WTC11 (cell line): ENCODE measurements around the gene MAEA. TPM values are rescaled to one million over a fixed set of nuclear protein-coding genes. Genes with fewer than 3 reads are reported as not detected.

Source experiments
- ATAC-seq: fragments of 200-7000 bp; cut with Tn5 transposase; 2 replicates; pipeline ENCODE4 v1.10.0; 2021; ENCODE audit warnings: mild to moderate bottlenecking, moderate library complexity
- CTCF ChIA-PET: fragments of 300-600 bp; sonication (Branson Sonifier 250); formaldehyde crosslinking; loops from one replicate; lab custom pipeline; 2021; ENCODE audit warnings: antibody characterized with exemption; lab: Charles Lee
- POLR2A ChIA-PET: fragments of 350-600 bp; sonication (Branson Sonifier 250); formaldehyde crosslinking; loops from one replicate; lab custom pipeline; 2021; ENCODE audit warnings: antibody characterized with exemption; lab: Charles Lee
- DNase-seq: peaks from one replicate; pipeline ENCODE4 v3.0.0; 2021; ENCODE audit warnings: low spot score
- H3K27ac Mint-ChIP-seq: 2 replicates; pipeline ENCODE4 v1.8.0; 2021; ENCODE audit warnings: mixed read lengths
- H3K27me3 Mint-ChIP-seq: 2 replicates; pipeline ENCODE4 v1.8.0; 2021; ENCODE audit warnings: low read depth, mild to moderate bottlenecking, moderate library complexity, mixed read lengths
- H3K36me3 Mint-ChIP-seq: 2 replicates; pipeline ENCODE4 v1.8.0; 2021; ENCODE audit warnings: mixed read lengths
- H3K4me1 Mint-ChIP-seq: 2 replicates; pipeline ENCODE4 v1.8.0; 2022; ENCODE audit warnings: mixed read lengths
- H3K4me3 Mint-ChIP-seq: 2 replicates; pipeline ENCODE4 v1.8.0; 2021; ENCODE audit warnings: mild to moderate bottlenecking, moderate library complexity, mixed read lengths
- H3K9me3 Mint-ChIP-seq: 2 replicates; pipeline ENCODE4 v1.8.0; 2021; ENCODE audit warnings: mixed read lengths
- ATF2 ChIP-seq: sonication (generic); formaldehyde crosslinking; IDR thresholded peaks from 2 replicates; pipeline ENCODE4 v1.8.1; 2022; ENCODE audit warnings: low read depth, missing genetic modification reagents, borderline replicate concordance
- CBFB ChIP-seq: sonication (generic); formaldehyde crosslinking; IDR thresholded peaks from 2 replicates; pipeline ENCODE4 v1.8.1; 2022; ENCODE audit warnings: mild to moderate bottlenecking, low read depth, missing genetic modification reagents
- CREM ChIP-seq: sonication (generic); formaldehyde crosslinking; IDR thresholded peaks from 2 replicates; pipeline ENCODE4 v1.8.1; 2022; ENCODE audit warnings: mild to moderate bottlenecking, missing genetic modification reagents, moderate library complexity
- FOXP1 ChIP-seq: sonication (generic); formaldehyde crosslinking; IDR thresholded peaks from 2 replicates; pipeline ENCODE4 v1.8.0; 2022; ENCODE audit warnings: missing genetic modification reagents, mild to moderate bottlenecking, moderate library complexity, borderline replicate concordance
- FOXP4 ChIP-seq: sonication (generic); formaldehyde crosslinking; IDR thresholded peaks from 2 replicates; pipeline ENCODE4 v1.8.0; 2022; ENCODE audit warnings: mild to moderate bottlenecking, missing genetic modification reagents
- GABPB1 ChIP-seq: sonication (generic); formaldehyde crosslinking; IDR thresholded peaks from 2 replicates; pipeline ENCODE4 v1.8.1; 2023; ENCODE audit warnings: mild to moderate bottlenecking, missing genetic modification reagents
- GTF2I ChIP-seq: fragments of 250-450 bp; sonication (Bioruptor Pico); conservative IDR thresholded peaks from 2 replicates; pipeline ENCODE4 v1.4.0; 2021; ENCODE audit warnings: mild to moderate bottlenecking
- HMGA2 ChIP-seq: fragments of 250-450 bp; sonication (Bioruptor Pico); IDR thresholded peaks from 2 replicates; pipeline ENCODE4 v1.4.0; 2021; ENCODE audit warnings: mild to moderate bottlenecking, moderate library complexity
- IRF1 ChIP-seq: sonication (generic); formaldehyde crosslinking; IDR thresholded peaks from 2 replicates; pipeline ENCODE4 v1.8.0; 2023; ENCODE audit warnings: missing genetic modification reagents
- JUN ChIP-seq: sonication (generic); formaldehyde crosslinking; IDR thresholded peaks from 2 replicates; pipeline ENCODE4 v1.8.0; 2023; ENCODE audit warnings: mild to moderate bottlenecking, missing genetic modification reagents
- KAT7 ChIP-seq: sonication (generic); formaldehyde crosslinking; IDR thresholded peaks from 2 replicates; pipeline ENCODE4 v1.8.1; 2023; ENCODE audit warnings: missing genetic modification reagents, mild to moderate bottlenecking, borderline replicate concordance
- NR1H2 ChIP-seq: sonication (generic); formaldehyde crosslinking; IDR thresholded peaks from 2 replicates; pipeline ENCODE4 v1.9.0; 2021; ENCODE audit warnings: mild to moderate bottlenecking, moderate library complexity, missing genetic modification reagents
- NR3C1 ChIP-seq: sonication (generic); formaldehyde crosslinking; conservative IDR thresholded peaks from 2 replicates; pipeline ENCODE4 v1.8.1; 2023; ENCODE audit warnings: low read depth, mild to moderate bottlenecking, missing genetic modification reagents
- RELA ChIP-seq: sonication (generic); formaldehyde crosslinking; IDR thresholded peaks from 2 replicates; pipeline ENCODE4 v1.8.1; 2022; ENCODE audit warnings: missing genetic modification reagents, mild to moderate bottlenecking, borderline replicate concordance
- ZNF232 ChIP-seq: sonication (generic); formaldehyde crosslinking; IDR thresholded peaks from 2 replicates; pipeline ENCODE4 v1.8.0; 2022; ENCODE audit warnings: mild to moderate bottlenecking, missing genetic modification reagents
- ZNF671 ChIP-seq: fragments of 250-450 bp; sonication (Bioruptor Pico); IDR thresholded peaks from 2 replicates; pipeline ENCODE4 v1.8.0; 2021; ENCODE audit warnings: mild to moderate bottlenecking
- total RNA-seq: library from RNA; stranded (reverse); gene quantifications from 3 replicates; pipeline ENCODE4 v1.2.3, GENCODE V29; 2021
- TF ChIP-seq, protein P1 (sequence below): fragments of 250-450 bp; sonication (Bioruptor Pico); IDR thresholded peaks from 2 replicates; pipeline ENCODE4 v1.8.0; 2021; ENCODE audit warnings: mild to moderate bottlenecking
- TF ChIP-seq, protein P2 (sequence below): fragments of 250-450 bp; sonication (Bioruptor Pico); IDR thresholded peaks from 2 replicates; pipeline ENCODE4 v2.1.2; 2022; ENCODE audit warnings: mild to moderate bottlenecking, moderate library complexity
- TF ChIP-seq, protein P3 (sequence below): sonication (generic); formaldehyde crosslinking; IDR thresholded peaks from 2 replicates; pipeline ENCODE4 v1.8.1; 2022; ENCODE audit warnings: mild to moderate bottlenecking, missing genetic modification reagents, moderate library complexity, borderline replicate concordance
- TF ChIP-seq, protein P4 (sequence below): sonication (generic); formaldehyde crosslinking; IDR thresholded peaks from 2 replicates; pipeline ENCODE4 v1.8.1; 2022; ENCODE audit warnings: mild to moderate bottlenecking, moderate library complexity, missing genetic modification reagents

MAEA gene
- total RNA-seq, 1 experiment from 2014 or later, result 86.9 TPM

GRCh38 chr4:1253831-1254230 lies 35.9 kb upstream of the MAEA start (continued):
- TF ChIP-seq FOXP4 (CRISPR knock-in tag) (no peak), RELA (CRISPR knock-in tag) (no peak), CREM (CRISPR knock-in tag) (no peak), IRF1 (CRISPR knock-in tag) (no peak), CBFB (no peak), ZNF232 (CRISPR knock-in tag) (no peak), GTF2I (CRISPR knock-in tag) (no peak), GABPB1 (no peak), ZNF671 (CRISPR knock-in tag) (no peak)
- TF ChIP-seq, protein P1, sequence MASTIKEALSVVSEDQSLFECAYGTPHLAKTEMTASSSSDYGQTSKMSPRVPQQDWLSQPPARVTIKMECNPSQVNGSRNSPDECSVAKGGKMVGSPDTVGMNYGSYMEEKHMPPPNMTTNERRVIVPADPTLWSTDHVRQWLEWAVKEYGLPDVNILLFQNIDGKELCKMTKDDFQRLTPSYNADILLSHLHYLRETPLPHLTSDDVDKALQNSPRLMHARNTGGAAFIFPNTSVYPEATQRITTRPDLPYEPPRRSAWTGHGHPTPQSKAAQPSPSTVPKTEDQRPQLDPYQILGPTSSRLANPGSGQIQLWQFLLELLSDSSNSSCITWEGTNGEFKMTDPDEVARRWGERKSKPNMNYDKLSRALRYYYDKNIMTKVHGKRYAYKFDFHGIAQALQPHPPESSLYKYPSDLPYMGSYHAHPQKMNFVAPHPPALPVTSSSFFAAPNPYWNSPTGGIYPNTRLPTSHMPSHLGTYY (CRISPR knock-in tag), result no peak
- TF ChIP-seq, all 79 proteins: peak for 0

DNA sequence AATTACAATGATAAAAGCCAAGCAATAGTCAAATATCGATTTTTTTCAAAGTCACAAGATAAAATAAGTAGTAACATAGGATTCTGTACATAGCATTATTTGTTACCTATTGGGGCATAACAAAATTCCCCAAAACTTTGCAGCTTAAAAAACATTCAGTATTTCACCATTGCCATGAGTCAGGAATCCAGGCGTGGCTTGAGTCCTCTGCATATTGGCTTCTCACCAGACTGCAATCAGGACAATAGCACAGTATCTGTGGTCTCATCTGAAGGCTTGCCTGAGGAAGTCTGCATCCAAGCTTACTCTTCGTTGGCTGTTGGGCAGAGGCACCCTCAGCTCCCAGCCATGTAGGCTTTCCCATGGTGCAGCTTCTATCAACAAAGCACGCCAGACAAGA lies 34.5 kb upstream of the MAEA start:
- peaks cover 54% of the 10 kb centered on the region for H3K36me3 Mint-ChIP-seq
- ATAC-seq, result no peak
- TF ChIP-seq, protein P2, sequence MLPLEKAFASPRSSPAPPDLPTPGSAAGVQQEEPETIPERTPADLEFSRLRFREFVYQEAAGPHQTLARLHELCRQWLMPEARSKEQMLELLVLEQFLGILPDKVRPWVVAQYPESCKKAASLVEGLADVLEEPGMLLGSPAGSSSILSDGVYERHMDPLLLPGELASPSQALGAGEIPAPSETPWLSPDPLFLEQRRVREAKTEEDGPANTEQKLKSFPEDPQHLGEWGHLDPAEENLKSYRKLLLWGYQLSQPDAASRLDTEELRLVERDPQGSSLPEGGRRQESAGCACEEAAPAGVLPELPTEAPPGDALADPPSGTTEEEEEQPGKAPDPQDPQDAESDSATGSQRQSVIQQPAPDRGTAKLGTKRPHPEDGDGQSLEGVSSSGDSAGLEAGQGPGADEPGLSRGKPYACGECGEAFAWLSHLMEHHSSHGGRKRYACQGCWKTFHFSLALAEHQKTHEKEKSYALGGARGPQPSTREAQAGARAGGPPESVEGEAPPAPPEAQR, result no peak
- TF ChIP-seq JUN (CRISPR knock-in tag), result no peak
- TF ChIP-seq HMGA2 (CRISPR knock-in tag), result no peak
- TF ChIP-seq, protein P3, sequence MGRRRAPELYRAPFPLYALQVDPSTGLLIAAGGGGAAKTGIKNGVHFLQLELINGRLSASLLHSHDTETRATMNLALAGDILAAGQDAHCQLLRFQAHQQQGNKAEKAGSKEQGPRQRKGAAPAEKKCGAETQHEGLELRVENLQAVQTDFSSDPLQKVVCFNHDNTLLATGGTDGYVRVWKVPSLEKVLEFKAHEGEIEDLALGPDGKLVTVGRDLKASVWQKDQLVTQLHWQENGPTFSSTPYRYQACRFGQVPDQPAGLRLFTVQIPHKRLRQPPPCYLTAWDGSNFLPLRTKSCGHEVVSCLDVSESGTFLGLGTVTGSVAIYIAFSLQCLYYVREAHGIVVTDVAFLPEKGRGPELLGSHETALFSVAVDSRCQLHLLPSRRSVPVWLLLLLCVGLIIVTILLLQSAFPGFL, result no peak
- no peak for TF ChIP-seq FOXP1 (CRISPR knock-in tag)
- TF ChIP-seq, protein P4, sequence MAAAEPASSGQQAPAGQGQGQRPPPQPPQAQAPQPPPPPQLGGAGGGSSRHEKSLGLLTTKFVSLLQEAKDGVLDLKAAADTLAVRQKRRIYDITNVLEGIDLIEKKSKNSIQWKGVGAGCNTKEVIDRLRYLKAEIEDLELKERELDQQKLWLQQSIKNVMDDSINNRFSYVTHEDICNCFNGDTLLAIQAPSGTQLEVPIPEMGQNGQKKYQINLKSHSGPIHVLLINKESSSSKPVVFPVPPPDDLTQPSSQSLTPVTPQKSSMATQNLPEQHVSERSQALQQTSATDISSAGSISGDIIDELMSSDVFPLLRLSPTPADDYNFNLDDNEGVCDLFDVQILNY, result no peak
- TF ChIP-seq, all 79 proteins: peak for 0
- DNase-seq, result no peak
- ChIA-PET CTCF (interaction anchor here (1.0 kb wide), 1 partner anchor 13 kb away, joined by 3 read pairs; no protein-coding TSS in a partner anchor), POLR2A (no interaction called here)
- Mint-ChIP-seq H3K4me3 (no peak overlapping the region), H3K27ac (no peak overlapping the region), H3K9me3 (peaks cover 79% of the 10 kb centered on the region), H3K27me3 (peaks cover 55% of the 10 kb centered on the region), H3K4me1 (peaks cover 2% of the 10 kb centered on the region; the same call in 1 of the 2 replicates)

- no peaks in the 10 kb centered on the region for H3K4me1 Mint-ChIP-seq
- H3K9me3 Mint-ChIP-seq, result peaks cover 74% of the 10 kb centered on the region
- H3K27me3 Mint-ChIP-seq, result peaks cover 53% of the 10 kb centered on the region
- ATAC-seq (no peak), DNase-seq (no peak)
- H3K36me3 Mint-ChIP-seq, result peaks cover 48% of the 10 kb centered on the region
- POLR2A ChIA-PET, result no interaction called here
- CTCF ChIA-PET, result interaction anchor here (1.0 kb wide), 1 partner anchor 12 kb away, joined by 3 read pairs; no protein-coding TSS in a partner anchor
- no peak overlapping the region for H3K4me3 Mint-ChIP-seq
- H3K27ac Mint-ChIP-seq, result no peak overlapping the region
- TF ChIP-seq CREM (CRISPR knock-in tag) (no peak), NR1H2 (CRISPR knock-in tag) (no peak), ATF2 (CRISPR knock-in tag) (no peak), KAT7 (CRISPR knock-in tag) (no peak), NR3C1 (CRISPR knock-in tag) (no peak)
- TF ChIP-seq, protein P1 (CRISPR knock-in tag), result no peak
Measured at GRCh38 chr4:1255699-1256098, 34.0 kb upstream of the MAEA start.
